GM19452 (cell line): ENCODE measurements around the gene POU2F1.
A peak's percentile ranks its signal among the peaks of the same experiment; 100 is the strongest.

Source experiments
- ATAC-seq: cut with Tn5 transposase; IDR thresholded peaks from one replicate; pipeline ENCODE4 v1.9.1; 2021; ENCODE audit not compliant: unreplicated experiment

The POU2F1 gene

DNA sequence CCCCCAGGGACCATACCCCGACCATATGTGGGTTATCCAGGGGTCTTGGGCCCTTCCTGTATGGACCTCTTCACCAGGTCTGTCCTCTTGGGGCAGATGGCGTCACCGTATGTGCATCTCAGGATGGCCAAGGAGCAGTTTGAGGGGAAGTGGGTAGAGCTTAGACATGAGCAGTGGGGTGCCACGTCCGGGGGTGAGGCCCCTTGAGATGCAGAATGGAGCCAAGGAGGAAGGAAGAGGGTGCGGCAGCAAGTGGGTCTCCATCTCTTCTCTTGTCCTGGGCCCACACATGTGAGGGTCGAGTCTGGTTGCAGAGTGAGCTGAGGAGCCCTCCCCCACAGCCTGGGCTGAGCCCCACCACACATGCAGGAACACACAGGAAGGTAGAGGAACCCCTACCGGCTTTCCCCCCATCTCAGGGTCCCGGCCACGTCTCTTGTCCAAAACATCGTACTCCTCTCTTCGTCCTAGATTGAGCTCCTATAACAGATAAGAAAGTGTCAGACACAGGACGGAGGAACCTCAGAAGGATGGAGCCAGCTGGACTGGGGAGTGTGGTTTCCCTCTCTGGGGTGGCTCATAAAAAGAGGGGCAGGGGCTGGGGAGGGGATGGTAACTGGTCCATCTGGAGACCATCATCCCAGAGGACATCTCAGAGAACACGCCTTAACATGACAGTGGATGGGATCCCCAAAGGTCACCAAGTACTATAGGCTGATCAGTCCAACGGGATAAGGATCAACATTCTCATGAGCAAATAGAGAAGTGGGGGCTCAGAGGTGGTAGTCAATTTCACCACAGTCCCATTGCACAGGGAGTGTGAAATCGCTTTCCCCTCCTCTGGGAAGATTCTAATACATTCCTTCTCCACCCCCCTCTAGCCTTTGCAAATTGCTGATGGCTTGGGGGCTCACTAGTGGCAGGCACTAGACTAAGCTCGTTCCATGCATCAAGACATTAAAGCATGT, 217.8 kb downstream of the POU2F1 start:
- no peak for ATAC-seq

DNA sequence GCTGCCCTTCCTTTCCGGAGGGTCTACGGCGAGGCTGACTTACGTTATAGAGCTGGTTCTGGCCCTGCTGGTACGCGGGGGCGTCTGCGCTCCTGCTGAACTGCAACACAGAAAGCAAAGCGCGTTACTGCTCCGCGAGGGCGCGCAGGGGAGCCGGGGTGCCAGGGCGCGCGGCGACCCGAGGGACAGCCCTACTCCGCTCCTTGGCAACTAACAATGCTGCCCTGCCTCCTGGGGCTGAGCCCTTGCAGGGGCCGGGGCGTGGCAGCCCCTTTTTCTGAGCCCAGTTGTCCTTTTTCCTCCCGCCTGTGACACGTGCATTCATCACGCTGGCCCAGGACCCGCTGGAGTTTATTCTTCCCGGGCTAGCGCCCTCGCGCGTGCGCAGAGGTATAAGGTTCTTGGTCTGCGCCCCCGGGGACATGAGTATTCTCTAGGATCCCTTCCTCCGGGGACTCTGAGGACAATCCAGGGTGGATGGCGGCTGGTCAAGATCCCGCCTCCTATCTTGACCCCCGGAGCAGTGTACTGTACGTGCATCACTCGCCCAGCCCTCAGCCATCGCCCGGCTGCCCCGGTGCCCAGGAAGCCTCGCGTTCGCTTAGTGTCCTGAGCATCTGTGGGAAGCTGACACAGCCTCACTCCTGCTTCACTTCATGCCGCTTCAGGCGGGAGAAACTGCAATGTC, 218.8 kb downstream of the POU2F1 start:
- ATAC-seq = no peak

- no peak for ATAC-seq
Observed at GRCh38 chr1:167440345-167440744, 219.7 kb downstream of the POU2F1 start.

GRCh38 chr1:167440776-167441175, 220.1 kb downstream of the POU2F1 start:
- ATAC-seq = no peak

DNA sequence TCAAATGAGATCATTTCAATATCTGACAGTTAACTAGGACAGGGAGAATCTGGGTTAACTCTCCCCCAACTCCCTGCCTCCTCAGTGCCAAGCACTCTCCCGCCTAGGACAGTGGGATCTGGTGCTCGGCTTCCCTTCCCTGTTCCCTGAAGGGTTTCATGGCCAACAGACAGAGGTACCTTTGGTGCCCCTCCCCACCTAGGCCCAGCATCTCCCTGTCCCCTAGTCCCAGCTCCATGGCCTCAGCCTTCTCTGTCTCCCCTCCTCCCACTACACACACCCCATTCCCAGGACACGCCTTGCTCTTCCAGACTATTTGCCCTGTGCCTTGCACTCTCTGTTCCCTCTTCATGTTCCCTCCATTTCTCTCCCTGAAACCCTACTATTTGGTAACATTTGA, 220.5 kb downstream of the POU2F1 start:
- ATAC-seq = no peak

GRCh38 chr1:167442142-167442848, 221.6 kb downstream of the POU2F1 start:
- ATAC-seq = peak; percentile 94

DNA sequence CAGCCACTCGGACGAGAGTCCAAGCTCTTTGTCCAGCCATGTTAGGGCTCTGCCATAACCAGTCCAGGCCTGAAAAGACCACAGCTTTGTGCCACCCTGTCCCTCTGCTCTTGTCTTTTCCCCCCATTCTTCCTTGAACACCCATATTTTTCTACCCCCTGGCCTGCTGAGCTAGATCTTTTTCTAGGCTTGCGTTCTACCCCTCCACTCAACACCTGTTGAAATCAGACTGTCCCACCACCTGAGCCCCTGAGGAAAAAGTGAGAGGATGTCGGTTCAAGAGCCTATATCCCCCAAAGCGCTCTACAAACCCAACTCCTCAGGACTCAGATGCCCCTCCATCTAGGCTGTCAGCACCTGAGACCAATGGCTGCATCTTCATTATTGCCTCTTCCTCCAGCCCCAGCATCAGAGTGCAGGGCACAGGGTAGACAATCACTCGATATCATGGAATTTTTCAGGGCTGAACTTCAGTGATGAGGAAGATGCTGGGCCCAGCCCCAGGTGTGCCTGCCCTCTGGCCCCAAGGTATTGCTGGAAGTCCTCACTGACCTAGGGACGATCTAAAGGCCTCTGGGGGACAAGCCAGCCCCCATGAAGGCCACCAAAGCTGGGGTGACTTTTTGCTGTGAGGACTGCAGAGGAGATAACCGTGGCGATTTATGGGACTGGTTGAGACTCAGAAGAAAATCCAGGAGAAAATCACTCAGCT, 222.3 kb downstream of the POU2F1 start:
- no peak for ATAC-seq

DNA sequence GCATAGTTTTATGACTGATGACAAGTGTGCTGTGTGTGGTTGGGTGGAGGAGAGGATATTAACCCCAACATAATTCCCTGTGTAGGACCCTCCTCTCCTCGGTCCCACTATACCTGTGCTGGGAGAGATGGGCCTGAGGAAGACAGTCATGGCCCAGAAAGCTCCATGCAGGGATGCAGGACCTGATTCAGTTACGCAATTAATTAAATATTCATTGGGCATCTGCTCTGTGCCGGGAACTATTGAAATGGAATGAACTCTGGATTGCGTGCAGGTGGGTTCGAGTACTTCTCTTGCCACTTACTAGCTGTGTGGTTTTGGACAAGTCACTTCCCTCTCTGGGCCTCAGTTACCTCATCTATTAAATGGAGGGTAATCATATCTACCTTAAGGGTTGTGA, 223.1 kb downstream of the POU2F1 start:
- no peak for ATAC-seq

- no peak for ATAC-seq
Observed at GRCh38 chr1:167446966-167447365, 226.3 kb downstream of the POU2F1 start.

DNA sequence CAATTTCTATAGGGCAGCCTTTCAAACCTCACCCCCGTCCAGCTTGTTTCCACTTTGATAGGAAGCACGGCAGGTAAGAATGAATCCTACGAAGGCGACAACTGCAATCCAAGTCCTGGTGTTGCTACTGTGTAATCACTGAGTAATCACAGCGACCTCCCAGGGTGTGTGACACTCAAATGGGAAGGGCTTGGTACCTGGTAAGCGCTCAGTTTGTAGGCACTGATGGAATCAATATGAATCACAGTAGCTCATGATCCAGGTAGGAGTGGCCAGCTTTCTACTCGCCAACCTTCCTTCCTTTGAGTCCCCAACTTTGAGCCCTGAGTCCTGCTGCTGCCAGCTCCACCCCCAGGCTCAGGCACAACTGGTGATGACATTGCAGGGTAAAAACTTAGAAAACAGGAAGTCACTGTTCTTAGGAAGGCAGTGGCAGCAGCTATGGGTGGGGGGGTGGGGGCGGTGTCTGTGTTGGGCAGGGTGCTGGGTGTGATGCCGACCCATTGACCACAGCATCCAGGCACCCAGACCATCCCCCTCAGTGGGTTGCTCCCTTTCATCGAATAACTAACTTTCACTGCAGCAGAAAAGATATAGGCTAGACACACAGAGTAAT, 226.9 kb downstream of the POU2F1 start:
- peak; percentile 71 for ATAC-seq

DNA sequence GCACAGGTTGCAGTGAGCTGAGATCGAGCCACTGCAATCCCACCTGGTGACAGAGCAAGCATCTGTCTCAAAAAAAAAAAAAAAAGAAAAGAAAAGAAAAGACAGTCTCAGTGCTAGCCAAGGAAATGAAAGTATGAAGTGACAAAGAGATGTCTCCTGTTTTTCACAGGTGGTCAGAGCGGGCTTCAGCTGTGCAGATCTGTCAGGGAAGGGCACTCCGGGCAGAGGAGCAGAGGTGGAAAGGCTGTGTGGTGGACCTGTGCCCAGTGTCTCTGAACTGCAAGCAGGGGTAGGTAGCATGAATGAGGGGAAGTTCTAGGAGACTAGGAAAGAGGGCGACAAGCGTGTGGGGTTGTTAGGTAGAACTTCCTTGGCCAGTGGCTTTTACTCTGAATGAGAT, 230.2 kb downstream of the POU2F1 start:
- no peak for ATAC-seq

GRCh38 chr1:167452483-167452882, 231.8 kb downstream of the POU2F1 start:
- ATAC-seq = no peak

- no peak for ATAC-seq
Observed at GRCh38 chr1:167453123-167453522, 232.4 kb downstream of the POU2F1 start.

DNA sequence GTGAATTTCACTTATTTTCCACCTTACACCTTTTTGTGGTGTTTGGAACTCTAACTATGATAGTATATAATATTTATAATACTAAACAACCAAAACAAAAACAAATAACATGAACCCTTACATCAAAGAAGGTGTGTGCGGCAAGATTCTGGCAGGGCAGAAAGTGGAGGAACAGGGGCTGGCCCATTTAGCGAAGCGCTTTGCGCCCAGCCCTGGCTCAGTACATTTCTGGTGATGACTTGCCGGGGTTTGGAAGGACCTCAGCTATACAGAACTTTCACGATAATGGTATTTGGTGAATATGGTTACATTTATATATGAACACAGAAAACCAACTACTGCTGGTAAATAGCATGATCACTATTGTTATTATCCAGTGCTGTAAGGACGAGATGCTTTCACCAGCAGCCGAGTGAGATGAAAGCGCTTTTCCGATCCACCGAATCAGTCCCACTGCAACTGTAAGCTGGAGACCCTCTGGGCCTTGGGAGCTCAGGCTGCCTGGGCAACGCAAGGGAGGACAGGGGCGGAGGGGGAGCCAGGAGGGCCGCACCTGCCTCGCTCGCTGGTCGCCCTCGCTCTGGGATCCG, 233.7 kb downstream of the POU2F1 start:
- ATAC-seq = no peak

- ATAC-seq = peak; percentile 67
Observed at GRCh38 chr1:167454894-167455785, 234.5 kb downstream of the POU2F1 start.

DNA sequence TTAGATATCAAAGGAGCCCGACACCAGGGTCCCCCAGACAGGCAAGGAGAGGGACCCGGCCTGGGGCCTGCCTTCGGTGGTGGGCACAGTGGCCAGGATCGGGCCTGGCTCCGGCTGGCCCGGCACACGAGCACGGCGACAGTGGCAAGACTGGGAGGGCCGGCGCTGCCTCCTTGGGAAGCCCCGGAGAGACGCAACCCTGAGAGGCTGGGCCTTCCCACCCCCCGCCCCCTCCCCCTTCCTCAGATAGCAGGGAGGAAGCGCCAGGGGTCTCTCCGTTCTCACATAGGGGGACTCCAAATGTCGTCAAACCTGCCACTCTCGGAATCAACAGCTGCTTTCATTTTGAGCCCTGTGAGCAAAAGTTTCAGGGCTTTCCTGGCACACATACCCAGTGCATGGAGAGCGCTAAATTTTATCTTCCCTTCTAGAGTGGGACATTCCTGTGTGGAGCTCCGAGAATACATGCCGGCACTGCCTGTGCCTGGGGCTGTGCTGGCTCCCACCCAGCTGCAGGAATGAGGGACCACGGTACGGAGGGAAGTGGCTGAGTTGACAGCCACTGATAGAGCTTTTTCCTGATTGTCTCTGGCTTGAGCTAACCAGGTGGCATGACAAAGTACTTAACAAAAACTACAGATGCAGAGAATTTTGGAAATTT, 235.2 kb downstream of the POU2F1 start:
- peak; percentile 39 for ATAC-seq

DNA sequence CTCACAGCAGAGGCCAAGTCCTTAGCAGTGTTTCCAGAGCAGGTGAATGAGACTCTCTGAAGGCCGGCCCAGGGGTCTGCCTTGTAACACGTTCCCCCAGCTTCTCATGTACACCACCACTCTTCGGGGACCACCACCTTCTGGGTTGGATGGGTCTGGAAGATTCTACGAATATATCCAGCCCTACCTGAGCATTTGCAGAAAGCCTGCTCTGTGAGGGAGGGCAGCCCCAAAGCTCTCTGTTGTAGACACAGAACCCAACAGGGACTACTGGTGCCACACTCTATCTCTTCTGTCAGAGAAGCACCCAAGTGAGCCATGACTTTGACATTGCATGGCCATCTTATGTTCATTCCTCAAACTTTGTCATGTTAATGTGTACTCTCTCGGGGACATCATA, 235.8 kb downstream of the POU2F1 start:
- no peak for ATAC-seq

DNA sequence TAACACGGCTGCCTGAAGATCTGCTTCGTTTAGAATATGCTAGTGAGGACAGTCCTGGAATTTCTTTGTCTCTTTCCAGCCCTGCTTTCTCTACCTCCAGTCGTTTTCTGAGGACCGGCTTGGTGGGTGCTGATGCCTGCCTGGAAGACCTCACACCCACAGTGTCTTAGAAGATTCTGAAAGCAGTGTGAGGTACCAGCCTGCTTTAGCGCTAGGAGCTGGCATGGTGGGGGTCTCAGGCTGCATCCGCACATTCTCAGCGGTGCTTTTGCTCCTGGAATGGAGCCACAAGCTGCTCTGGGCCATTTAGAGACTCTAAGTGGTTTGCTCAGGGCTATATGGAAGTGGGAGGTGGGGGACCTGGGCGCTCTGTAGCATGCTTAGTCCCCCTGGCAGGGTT, 236.2 kb downstream of the POU2F1 start:
- ATAC-seq = no peak
